SU-DHL-6 (cell line): Measurements from ENCODE around the gene MTPN.

Experiments used
- CTCF ChIP-seq: fragments of 200-600 bp; sonication (generic); IDR thresholded peaks from one replicate; pipeline ENCODE4 v1.5.1; 2017; ENCODE audit warnings: antibody characterized with exemption, mild to moderate bottlenecking, low read length, moderate library complexity; ENCODE audit not compliant: insufficient read depth, poor library complexity, severe bottlenecking
- EZH2phosphoT487 ChIP-seq: fragments of 200-600 bp; sonication (generic), shearing (Covaris generic); conservative IDR thresholded peaks from 2 replicates; pipeline ENCODE4 v1.6.1; 2018; ENCODE audit warnings: mild to moderate bottlenecking, antibody characterized with exemption, low read length, moderate library complexity, mixed read lengths

- TF ChIP-seq CTCF (no peak), EZH2phosphoT487 (no peak)
Observed at GRCh38 chr7:135930565-135931461, 46.3 kb downstream of the MTPN start.
